HepG2 (cell line): ENCODE measurements around the gene APOC1. TPM values are rescaled to one million over a fixed set of nuclear protein-coding genes. Genes with fewer than 3 reads are reported as not detected.

Experiments used
- ATAC-seq: fragments of 200-7000 bp; cut with Tn5 transposase; 3 replicates; pipeline ENCODE4 v1.9.1; 2020; ENCODE audit warnings: mild to moderate bottlenecking, moderate library complexity
- BruUV-seq: library from RNA; stranded (reverse); fragments of 400-500 nt; replicated peaks from 2 replicates; lab custom pipeline; 2021; lab: Mats Ljungman, UMichigan
- CTCF ChIA-PET: fragments of 300-600 bp; formaldehyde crosslinking; extraction: SDS; loops from one replicate; lab custom pipeline; 2021; ENCODE audit warnings: low total read pairs, inconsistent platforms, low intra/inter-chr PET ratio; lab: Yijun Ruan, JAX
- POLR2A ChIA-PET: fragments of 350-600 bp; sonication (Branson Sonifier 250); formaldehyde crosslinking; loops from one replicate; lab custom pipeline; 2020; ENCODE audit warnings: antibody characterized with exemption, inconsistent platforms; lab: Yijun Ruan, JAX
- DNase-seq: peaks from one replicate; pipeline ENCODE4 v3.0.0-alpha.2; 2015; ENCODE audit warnings: low spot score
- FAIRE-seq: peaks from 3 replicates; lab custom pipeline; 2011; peaks lifted over from hg19 to GRCh38; lab: Jason Lieb, UNC
- H2AFZ ChIP-seq: one replicate; pipeline ENCODE4 v1.6.1; 2011; ENCODE audit warnings: low read length, inconsistent platforms
- H3K27ac ChIP-seq: fragments of 300-600 bp; 3 replicates; pipeline ENCODE4 v1.8.0; 2011; ENCODE audit warnings: mixed run types, mild to moderate bottlenecking, mixed read lengths, low read length, inconsistent platforms; ENCODE audit not compliant: insufficient read depth; ENCODE audit errors: extremely low read length
- H3K27me3 ChIP-seq, 2 experiments: fragments of 200-600 bp in 1 of 2; 2 replicates in 1 of 2; 3 replicates in 1 of 2; pipeline versions ENCODE4 v1.6.0 to v1.8.0; 2011; ENCODE audit warnings: low read length in 2 of 2, mild to moderate bottlenecking in 2 of 2, moderate library complexity in 2 of 2, inconsistent platforms in 1 of 2; ENCODE audit not compliant: insufficient read depth in 2 of 2, control insufficient read depth in 1 of 2
- H3K36me3 ChIP-seq, 2 experiments: fragments of 200-600 bp in 1 of 2; replicated peaks in 1 of 2; 2 replicates in 1 of 2; 3 replicates in 1 of 2; pipeline versions ENCODE4 v1.5.1 to v1.8.0; 2011; ENCODE audit warnings: low read length in 2 of 2, inconsistent platforms in 1 of 2; ENCODE audit not compliant: insufficient read depth in 2 of 2, control insufficient read depth in 1 of 2
- H3K4me1 ChIP-seq: 2 replicates; pipeline ENCODE4 v1.5.1; 2012; ENCODE audit warnings: low read length, inconsistent platforms; ENCODE audit not compliant: insufficient read depth
- H3K4me2 ChIP-seq: 2 replicates; pipeline ENCODE4 v1.6.0; 2011; ENCODE audit warnings: low read depth, low read length, inconsistent platforms
- H3K4me3 ChIP-seq, 3 experiments: fragments of 200-600 bp in 1 of 3; sonication (generic), shearing (Covaris generic) in 1 of 3; replicated peaks in 1 of 3; 2 replicates each; pipeline ENCODE4 v1.5.1; 2011 to 2016; ENCODE audit warnings: low read length in 3 of 3, inconsistent platforms in 2 of 3, low read depth in 2 of 3, mild to moderate bottlenecking in 2 of 3, control low read depth in 1 of 3, mixed read lengths in 1 of 3; ENCODE audit not compliant: insufficient read depth in 1 of 3
- H3K79me2 ChIP-seq: one replicate; pipeline ENCODE4 v1.6.1; 2011; ENCODE audit warnings: low read length, inconsistent platforms; ENCODE audit not compliant: insufficient read depth
- H3K9ac ChIP-seq: 2 replicates; pipeline ENCODE4 v1.6.0; 2011; ENCODE audit warnings: mild to moderate bottlenecking, low read depth, low read length, inconsistent platforms; ENCODE audit not compliant: insufficient read depth
- H3K9me3 ChIP-seq: 2 replicates; pipeline ENCODE4 v1.5.1; 2012; ENCODE audit warnings: mild to moderate bottlenecking, low read length
- H4K20me1 ChIP-seq: 2 replicates; pipeline ENCODE4 v1.6.0; 2011; ENCODE audit warnings: inconsistent platforms, mild to moderate bottlenecking, low read length, moderate library complexity; ENCODE audit not compliant: insufficient read depth
- SAP130 ChIP-seq: IDR thresholded peaks from 2 replicates; pipeline ENCODE4 v1.6.1; 2016; ENCODE audit warnings: low read depth
- ZBTB38 ChIP-seq: sonication (generic); formaldehyde crosslinking; IDR thresholded peaks from 2 replicates; pipeline ENCODE4 v1.5.1; 2020; ENCODE audit warnings: mild to moderate bottlenecking, missing genetic modification reagents
- ZNF775 ChIP-seq: sonication (generic); formaldehyde crosslinking; IDR thresholded peaks from 2 replicates; pipeline ENCODE4 v1.4.0; 2020; ENCODE audit warnings: missing genetic modification reagents, mild to moderate bottlenecking, moderate library complexity, borderline replicate concordance
- WGBS: methylation state at CpG from one replicate; pipeline ENCODE4 v1.1.6; 2017; ENCODE audit warnings: low lambda C conversion rate; 5-methylcytosine and 5-hydroxymethylcytosine counted together
- in situ Hi-C: cut with HindIII; loops from 2 replicates; pipeline ENCODE4 v1.10.0; 2017; ENCODE audit warnings: low pct_unique_long_range_greater_than_20kb; ENCODE audit not compliant: extremely low pct_ligation_motif_present
- intact Hi-C: fragments of 100-400 bp; cut with micrococcal nuclease; formaldehyde crosslinking; loops from one replicate; pipeline ENCODE4 v1.10.0; 2022; ENCODE audit not compliant: unreplicated experiment
- polyA plus RNA-seq, 8 experiments: library from polyadenylated mRNA; depleted of rRNA in 3 of 8; stranded (reverse) in 7 of 8; unstranded in 1 of 8; fragments of >200 nt; fragmentation: Illumina TruSeq in 4 of 8; extraction: Trizol in 4 of 8; gene quantifications; 2 replicates each; pipeline versions ENCODE4 v1.2.1 to v1.2.3, GENCODE V29; 2011 to 2016; ENCODE audit warnings: low read depth in 4 of 8, missing spikeins in 1 of 8, mixed read lengths in 1 of 8; ENCODE audit not compliant: insufficient read depth in 1 of 8
- total RNA-seq, 5 experiments: library from RNA; depleted of rRNA; stranded (reverse); fragments of >200 nt; fragmentation: Illumina TruSeq; extraction: Trizol; gene quantifications; 2 replicates each; pipeline ENCODE4 v1.2.3, GENCODE V29; 2016; ENCODE audit warnings: low read depth in 1 of 5
- TF ChIP-seq, protein P1 (sequence below): sonication (generic); formaldehyde crosslinking; conservative IDR thresholded peaks from 2 replicates; pipeline ENCODE4 v1.8.1; 2023; ENCODE audit warnings: missing genetic modification reagents
- TF ChIP-seq, protein P2 (sequence below): sonication (generic); formaldehyde crosslinking; IDR thresholded peaks from 2 replicates; pipeline ENCODE4 v1.4.0; 2020; ENCODE audit warnings: missing genetic modification reagents
- TF ChIP-seq, protein P3 (sequence below): sonication (generic); formaldehyde crosslinking; IDR thresholded peaks from 2 replicates; pipeline ENCODE4 v1.4.0; 2020; ENCODE audit warnings: mild to moderate bottlenecking, low read depth, missing genetic modification reagents

The APOC1 gene
- total and polyA plus RNA-seq, 2 of the 13 experiments (the other 11 are each of a cell fraction or from before 2014, with no cell fraction given), result 600 to 1,235 TPM

DNA sequence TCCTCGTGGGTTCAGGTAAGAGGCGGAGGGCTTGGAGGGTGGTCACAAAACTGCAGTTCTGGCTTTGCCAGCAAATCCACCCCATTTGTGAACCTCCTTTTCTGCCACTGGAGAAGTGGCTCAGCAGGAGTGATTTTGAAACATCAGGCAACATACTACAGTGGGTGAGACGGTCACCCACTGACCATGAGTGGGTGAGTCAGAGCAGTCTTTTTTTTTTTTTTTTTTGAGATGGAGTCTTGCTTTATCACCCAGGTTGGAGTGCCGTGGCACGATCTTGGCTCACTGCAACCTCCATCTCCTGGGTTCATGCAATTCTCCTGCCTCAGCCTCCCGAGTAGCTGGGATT lies 20.4 kb upstream of the APOC1 start (continued):
- TF ChIP-seq ZNF775 (CRISPR knock-in tag), result no peak
- TF ChIP-seq, protein P1, sequence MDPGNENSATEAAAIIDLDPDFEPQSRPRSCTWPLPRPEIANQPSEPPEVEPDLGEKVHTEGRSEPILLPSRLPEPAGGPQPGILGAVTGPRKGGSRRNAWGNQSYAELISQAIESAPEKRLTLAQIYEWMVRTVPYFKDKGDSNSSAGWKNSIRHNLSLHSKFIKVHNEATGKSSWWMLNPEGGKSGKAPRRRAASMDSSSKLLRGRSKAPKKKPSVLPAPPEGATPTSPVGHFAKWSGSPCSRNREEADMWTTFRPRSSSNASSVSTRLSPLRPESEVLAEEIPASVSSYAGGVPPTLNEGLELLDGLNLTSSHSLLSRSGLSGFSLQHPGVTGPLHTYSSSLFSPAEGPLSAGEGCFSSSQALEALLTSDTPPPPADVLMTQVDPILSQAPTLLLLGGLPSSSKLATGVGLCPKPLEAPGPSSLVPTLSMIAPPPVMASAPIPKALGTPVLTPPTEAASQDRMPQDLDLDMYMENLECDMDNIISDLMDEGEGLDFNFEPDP (CRISPR knock-in tag), result no peak

DNA sequence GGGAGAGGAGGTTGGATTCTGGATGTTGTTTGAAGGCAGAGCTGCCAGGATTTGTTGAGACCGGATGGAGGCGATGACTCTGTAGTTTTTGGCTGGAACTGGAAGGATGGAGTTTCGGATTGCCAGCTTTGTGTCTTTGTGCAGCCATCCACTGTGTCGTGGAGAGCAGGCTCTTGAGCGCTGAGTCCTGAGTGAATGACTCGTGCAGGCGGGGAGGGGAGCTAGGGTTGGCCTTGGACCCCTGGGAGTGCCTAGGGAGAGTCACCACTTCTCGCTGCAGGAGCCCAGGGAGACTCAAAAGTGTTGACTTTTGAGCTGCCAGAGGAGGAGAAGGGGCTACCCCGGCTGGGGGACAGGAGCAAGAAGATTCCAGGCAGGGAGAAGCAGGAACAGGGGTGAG lies 19.5 kb upstream of the APOC1 start:
- no peaks in the 10 kb centered on the region for H4K20me1 ChIP-seq
- FAIRE-seq (no peak), DNase-seq (no peak), ATAC-seq (no peak)
- BruUV-seq, result no TSS peak
- ChIA-PET CTCF (no interaction called here), POLR2A (interaction anchor here (1.1 to 1.4 kb wide), 3 partner anchors 9 to 60 kb away, joined by 3 to 7 read pairs (median 4); partner anchors contain the start of genes APOE and CLPTM1)
- in situ Hi-C loops, result no loop called here
- TF ChIP-seq SAP130 (CRISPR knock-in tag) (0 out of 2 replicates have a peak, but pooled peaks have one; percentile 9), ZBTB38 (peak; percentile 90)
- TF ChIP-seq, protein P2, sequence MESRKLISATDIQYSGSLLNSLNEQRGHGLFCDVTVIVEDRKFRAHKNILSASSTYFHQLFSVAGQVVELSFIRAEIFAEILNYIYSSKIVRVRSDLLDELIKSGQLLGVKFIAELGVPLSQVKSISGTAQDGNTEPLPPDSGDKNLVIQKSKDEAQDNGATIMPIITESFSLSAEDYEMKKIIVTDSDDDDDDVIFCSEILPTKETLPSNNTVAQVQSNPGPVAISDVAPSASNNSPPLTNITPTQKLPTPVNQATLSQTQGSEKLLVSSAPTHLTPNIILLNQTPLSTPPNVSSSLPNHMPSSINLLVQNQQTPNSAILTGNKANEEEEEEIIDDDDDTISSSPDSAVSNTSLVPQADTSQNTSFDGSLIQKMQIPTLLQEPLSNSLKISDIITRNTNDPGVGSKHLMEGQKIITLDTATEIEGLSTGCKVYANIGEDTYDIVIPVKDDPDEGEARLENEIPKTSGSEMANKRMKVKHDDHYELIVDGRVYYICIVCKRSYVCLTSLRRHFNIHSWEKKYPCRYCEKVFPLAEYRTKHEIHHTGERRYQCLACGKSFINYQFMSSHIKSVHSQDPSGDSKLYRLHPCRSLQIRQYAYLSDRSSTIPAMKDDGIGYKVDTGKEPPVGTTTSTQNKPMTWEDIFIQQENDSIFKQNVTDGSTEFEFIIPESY (CRISPR knock-in tag), result 0 out of 2 replicates have a peak, but pooled peaks have one; percentile 51
- TF ChIP-seq, protein P3, sequence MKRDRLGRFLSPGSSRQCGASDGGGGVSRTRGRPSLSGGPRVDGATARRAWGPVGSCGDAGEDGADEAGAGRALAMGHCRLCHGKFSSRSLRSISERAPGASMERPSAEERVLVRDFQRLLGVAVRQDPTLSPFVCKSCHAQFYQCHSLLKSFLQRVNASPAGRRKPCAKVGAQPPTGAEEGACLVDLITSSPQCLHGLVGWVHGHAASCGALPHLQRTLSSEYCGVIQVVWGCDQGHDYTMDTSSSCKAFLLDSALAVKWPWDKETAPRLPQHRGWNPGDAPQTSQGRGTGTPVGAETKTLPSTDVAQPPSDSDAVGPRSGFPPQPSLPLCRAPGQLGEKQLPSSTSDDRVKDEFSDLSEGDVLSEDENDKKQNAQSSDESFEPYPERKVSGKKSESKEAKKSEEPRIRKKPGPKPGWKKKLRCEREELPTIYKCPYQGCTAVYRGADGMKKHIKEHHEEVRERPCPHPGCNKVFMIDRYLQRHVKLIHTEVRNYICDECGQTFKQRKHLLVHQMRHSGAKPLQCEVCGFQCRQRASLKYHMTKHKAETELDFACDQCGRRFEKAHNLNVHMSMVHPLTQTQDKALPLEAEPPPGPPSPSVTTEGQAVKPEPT, result no peak
- H3K9me3 ChIP-seq, result no peaks in the 10 kb centered on the region
- 0 out of 2 replicates have a peak overlapping the region, but pooled peaks have one; percentile 8 for H3K9ac ChIP-seq
- intact Hi-C loops, result no loop called here
- H2AFZ ChIP-seq, result no peak overlapping the region
- 83% methylated on average over 9 of the region's 9 CpGs for WGBS
- no peaks in the 10 kb centered on the region; a peak in 1 of 5 replicates for H3K27me3 ChIP-seq
- H3K4me2 ChIP-seq, result no peak overlapping the region
- peaks cover 44 to 62% of the 10 kb centered on the region in 2 experiments for H3K36me3 ChIP-seq
- peaks cover 21% of the 10 kb centered on the region for H3K4me1 ChIP-seq
- no peak overlapping the region for H3K27ac ChIP-seq
- peaks cover 39% of the 10 kb centered on the region for H3K79me2 ChIP-seq
- H3K4me3 ChIP-seq, result no peak overlapping the region
